NCI-H69 (cell line): ENCODE measurements around the gene ZSWIM8.
A peak's percentile ranks its signal among the peaks of the same experiment; 100 is the strongest.

Experiments used
- DNase-seq: peaks from one replicate; lab custom pipeline; 2025; lab: John Stamatoyannopoulos, UW

Gene ZSWIM8

GRCh38 chr10:73797324-73798025 lies 12.1 kb downstream of the ZSWIM8 start:
- DNase-seq, result no peak

DNA sequence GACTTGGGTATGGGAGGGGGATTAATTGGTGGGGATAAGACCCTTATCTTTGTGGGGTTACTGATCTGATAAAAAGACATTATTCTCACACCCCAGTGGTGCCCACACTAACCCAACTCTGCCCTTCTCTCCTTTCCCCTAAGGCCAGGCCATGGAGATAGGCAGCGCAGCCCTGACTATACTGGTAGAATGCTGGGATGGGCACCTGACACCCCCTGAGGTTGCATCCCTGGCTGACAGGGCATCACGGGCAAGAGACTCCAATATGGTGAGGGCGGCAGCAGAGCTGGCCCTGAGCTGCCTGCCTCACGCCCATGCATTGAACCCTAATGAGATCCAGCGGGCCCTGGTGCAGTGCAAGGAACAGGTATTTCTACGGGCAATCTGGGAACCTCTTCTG lies 12.7 kb downstream of the ZSWIM8 start:
- DNase-seq, result no peak

DNA sequence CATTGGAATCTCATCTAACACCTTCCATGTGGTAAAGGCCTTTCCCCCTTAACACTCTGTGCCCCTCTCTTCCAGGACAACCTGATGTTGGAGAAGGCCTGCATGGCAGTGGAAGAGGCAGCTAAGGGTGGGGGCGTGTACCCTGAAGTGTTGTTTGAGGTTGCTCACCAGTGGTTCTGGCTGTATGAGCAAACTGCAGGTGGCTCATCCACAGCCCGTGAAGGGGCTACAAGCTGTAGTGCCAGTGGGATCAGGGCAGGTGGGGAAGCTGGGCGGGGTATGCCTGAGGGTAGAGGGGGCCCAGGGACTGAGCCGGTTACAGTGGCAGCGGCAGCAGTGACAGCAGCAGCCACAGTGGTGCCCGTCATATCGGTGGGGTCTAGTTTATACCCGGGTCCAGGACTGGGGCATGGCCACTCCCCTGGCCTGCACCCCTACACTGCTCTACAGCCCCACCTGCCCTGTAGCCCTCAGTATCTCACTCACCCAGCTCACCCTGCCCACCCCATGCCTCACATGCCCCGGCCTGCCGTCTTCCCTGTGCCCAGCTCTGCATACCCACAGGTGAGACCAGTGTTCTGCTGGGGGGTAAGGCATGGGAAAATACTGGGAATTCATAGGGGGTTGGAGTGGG lies 13.6 kb downstream of the ZSWIM8 start:
- DNase-seq, result no peak

GRCh38 chr10:73799899-73800559 lies 14.6 kb downstream of the ZSWIM8 start:
- no peak for DNase-seq

GRCh38 chr10:73800560-73801252 lies 15.3 kb downstream of the ZSWIM8 start:
- DNase-seq, result no peak

DNA sequence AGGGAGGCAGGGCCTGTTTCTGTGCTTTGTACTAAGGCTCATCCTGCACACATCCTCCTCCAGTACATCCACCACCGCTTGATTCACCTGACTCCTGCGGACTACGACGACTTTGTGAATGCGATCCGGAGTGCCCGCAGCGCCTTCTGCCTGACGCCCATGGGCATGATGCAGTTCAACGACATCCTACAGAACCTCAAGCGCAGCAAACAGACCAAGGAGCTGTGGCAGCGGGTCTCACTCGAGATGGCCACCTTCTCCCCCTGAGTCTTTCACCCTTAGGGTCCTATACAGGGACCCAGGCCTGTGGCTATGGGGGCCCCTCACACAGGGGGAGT lies 15.8 kb downstream of the ZSWIM8 start:
- DNase-seq, result no peak

GRCh38 chr10:73802276-73802991 lies 17.0 kb downstream of the ZSWIM8 start:
- no peak for DNase-seq

- DNase-seq, result no peak
These were observed 18.4 kb downstream of the ZSWIM8 start for GRCh38 chr10:73803680-73804286.

DNA sequence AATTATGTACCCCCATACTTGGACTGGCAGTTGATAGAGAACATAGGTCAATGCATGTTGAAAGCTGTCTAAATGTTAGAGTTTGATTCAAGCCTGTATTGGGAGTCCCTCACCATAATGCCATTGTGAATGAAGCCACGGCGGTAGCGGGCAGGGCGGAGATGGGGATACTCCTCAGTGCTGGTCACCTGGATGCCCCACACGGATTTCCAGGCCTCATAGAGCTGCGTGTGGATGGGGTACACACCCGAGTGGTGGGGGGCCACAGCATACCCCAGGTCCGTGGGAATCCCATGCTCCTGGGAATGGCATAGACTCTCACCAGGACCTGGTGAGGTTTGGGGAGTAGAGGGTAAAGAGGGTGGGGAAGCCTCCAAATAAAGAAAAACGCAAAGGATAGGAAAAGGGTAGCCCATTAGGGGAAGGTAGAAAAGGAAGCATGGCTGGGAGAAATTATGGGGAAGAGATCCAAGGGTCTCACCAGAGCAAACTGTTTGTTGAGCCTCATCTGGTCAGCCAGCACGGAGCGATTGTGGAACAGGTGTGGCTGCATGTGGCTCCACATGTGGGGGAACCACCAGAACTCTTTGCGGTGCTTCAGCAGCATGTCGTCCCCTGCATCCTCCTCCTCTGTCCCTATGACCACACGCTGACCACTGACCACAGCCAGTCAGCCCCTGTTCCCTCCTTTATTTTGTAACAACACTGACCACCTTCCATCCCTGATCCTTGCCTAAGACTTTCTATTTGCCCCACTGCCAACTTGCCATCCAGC lies 21.0 kb downstream of the ZSWIM8 start:
- no peak for DNase-seq

DNA sequence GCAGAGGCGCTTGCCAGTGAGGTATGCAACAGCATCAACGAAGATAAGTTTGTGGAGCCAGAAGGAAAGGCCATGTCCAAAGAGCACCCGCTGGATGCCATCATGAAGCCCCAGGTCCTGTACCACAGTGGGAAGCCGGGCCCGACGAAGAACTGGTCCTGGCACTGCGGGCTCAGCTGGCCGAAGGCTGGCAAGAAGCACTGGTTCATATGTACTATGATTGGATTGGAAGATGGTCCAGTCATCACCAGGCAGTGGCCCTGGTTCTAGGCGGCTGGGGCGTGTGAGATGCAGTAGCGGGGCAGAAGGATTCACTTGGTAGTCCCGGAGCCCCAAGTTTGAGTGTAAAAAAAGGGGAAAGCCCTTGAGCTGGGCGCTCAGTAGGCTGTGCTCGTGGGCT lies 22.1 kb downstream of the ZSWIM8 start:
- DNase-seq, result no peak

- no peak for DNase-seq
These were observed 22.8 kb downstream of the ZSWIM8 start for GRCh38 chr10:73808021-73808815.

DNA sequence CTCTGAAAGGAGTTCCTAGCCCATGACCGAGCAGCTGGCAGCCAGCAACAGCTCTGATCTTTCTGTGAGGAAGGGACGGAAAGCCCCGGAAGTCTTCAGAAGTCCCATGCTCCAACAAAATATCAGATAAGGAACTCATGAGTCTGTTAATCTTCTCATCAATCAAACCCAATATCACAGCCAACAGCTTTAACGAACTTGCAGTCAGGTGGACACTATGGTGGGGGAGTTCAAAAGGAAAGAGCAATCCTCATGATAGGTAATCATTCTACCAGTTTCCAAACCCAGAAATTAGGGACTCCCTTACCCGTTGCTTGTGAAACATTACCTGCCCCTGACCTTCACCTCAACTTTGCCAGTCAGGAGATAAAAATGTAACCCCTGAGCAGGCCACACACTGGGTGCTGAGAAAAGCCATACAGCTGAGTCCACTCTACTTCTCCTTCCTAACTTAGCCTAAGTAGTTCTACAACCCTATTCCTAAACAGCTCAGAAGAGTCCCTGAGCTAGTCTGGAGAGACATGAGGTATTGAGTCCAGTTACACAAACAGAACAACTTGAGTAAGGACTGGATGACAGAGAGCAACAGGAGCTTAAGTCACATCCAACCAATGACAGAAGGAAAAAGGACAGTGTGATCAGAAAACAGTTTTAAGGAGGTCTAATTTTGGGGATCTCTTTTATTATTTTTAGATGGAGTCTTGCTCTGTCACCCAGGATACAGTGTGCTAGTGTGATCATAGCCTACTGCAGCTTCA lies 23.8 kb downstream of the ZSWIM8 start:
- DNase-seq, result no peak

GRCh38 chr10:73810358-73810734 lies 24.9 kb downstream of the ZSWIM8 start:
- no peak for DNase-seq

- DNase-seq, result peak; percentile 43
These were observed 25.5 kb downstream of the ZSWIM8 start for GRCh38 chr10:73810735-73811465.

- DNase-seq, result peak; percentile 3
These were observed 27.3 kb downstream of the ZSWIM8 start for GRCh38 chr10:73812657-73813056.

DNA sequence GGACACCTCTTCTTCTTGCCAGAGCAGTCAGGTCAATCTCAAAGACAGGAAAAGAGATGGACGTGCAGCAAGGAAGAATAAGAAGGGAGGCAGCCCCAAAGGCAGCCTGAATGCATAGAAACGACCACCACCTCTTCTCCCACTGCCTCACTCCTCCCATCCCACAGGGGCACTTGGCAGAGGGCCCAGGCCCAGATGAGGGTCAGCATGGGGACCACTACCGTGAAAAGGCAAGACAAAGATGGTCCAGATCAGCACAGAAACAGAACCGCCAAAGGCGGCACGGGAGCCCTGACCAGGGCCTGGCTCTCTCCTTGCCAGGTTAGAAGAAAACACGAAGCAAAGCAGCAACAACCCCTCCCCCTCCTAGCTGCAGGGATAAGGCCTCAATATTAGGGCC lies 27.9 kb downstream of the ZSWIM8 start:
- no peak for DNase-seq

DNA sequence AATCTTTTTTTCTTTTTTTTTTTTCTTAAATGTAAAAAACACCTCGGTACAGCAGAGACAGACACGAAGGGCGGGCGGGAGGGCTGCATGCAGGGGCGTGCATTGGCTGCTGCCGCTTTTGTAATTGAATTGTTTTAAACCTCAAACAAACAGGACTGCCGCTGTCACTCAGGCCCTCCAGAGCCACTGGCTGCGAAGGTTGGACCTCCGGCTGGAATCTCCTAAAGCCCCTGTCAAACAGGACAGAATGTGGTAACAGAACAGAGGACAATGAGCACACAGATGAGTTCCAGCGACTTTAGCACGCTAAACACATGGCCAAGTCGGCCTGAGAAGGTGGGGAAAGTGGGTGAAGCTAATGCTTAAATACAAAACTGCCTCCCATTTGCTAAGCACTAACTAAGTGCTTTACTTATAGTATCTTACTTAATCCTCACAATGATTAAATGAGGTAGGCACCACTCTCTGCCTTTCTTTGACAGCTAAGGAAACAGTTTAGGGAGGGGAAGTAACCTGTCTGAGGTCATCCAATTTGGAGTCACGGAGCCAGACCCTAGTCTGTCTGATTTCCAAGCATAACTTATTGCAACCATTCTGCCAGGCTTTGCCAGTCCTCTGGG lies 29.0 kb downstream of the ZSWIM8 start:
- DNase-seq, result no peak
